ENCODE results near the gene PTPN3. TPM values are rescaled to one million over a fixed set of nuclear protein-coding genes. Genes with fewer than 3 reads are reported as not detected.
"Not testable (repeated sequence)": the region's sequence is repeated elsewhere in the genome, so short reads cannot be mapped to it uniquely, and the experiment has no call there.

The PTPN3 gene
- total and polyA plus RNA-seq, 2 donors (not counting 1 experiment from before 2014, with no cell fraction given), result not detected

DNA sequence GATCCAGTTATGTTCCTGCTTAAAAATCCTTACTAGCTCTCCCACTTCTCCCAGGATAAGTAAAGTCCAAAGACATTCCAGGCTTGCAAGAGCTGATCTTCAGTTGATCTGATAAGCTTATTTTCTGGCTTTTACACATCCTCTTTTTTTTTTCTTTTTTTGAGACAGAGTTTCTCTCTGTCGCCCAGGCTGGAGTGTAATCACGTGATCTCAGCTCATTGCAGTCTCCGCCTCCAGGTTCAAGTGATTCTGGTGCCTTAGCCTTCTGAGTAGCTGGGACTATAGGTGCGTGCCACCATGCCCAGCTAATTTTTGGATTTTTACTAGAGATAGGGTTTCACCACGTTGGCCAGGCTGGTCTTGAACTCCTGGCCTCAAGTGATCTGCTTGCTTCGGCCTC lies 37.3 kb upstream of the PTPN3 start:
- H3K27me3 ChIP-seq (replicated peaks in 1 of 4; ENCODE audit: control extremely low read depth in 1 of 4, control insufficient read depth in 3 of 4, insufficient read depth in 4 of 4, low read length in 3 of 4), result no peaks in the 10 kb centered on the region
- intact Hi-C loops (cut with micrococcal nuclease), result no loop called here
- H3K4me1 ChIP-seq (ENCODE audit: control insufficient read depth in 2 of 2, insufficient read depth in 2 of 2, low read length in 2 of 2), result no peaks in the 10 kb centered on the region
- H3K36me3 ChIP-seq (replicated peaks in 1 of 2; ENCODE audit: control extremely low read depth in 1 of 2, control insufficient read depth in 1 of 2, extremely low read depth in 1 of 2, insufficient read depth in 2 of 2, low read length in 1 of 2), result no peaks in the 10 kb centered on the region
- no peak overlapping the region for H3K4me2 ChIP-seq (replicated peaks; ENCODE audit: low read depth, low read length, poor library complexity, severe bottlenecking)
- ChIA-PET CTCF (interaction anchor here (0.6 kb wide), 1 partner anchor 522 kb away, joined by 3 read pairs; no protein-coding TSS in a partner anchor), POLR2A (no interaction called here)
- H3K9me3 Mint-ChIP-seq (ENCODE audit: insufficient read depth), result no peaks in the 10 kb centered on the region
- no peak for DNase-seq
- H3K27ac Mint-ChIP-seq, result no peak overlapping the region
- H3K4me3 Mint-ChIP-seq, result no peak overlapping the region
- TF ChIP-seq, protein P1, sequence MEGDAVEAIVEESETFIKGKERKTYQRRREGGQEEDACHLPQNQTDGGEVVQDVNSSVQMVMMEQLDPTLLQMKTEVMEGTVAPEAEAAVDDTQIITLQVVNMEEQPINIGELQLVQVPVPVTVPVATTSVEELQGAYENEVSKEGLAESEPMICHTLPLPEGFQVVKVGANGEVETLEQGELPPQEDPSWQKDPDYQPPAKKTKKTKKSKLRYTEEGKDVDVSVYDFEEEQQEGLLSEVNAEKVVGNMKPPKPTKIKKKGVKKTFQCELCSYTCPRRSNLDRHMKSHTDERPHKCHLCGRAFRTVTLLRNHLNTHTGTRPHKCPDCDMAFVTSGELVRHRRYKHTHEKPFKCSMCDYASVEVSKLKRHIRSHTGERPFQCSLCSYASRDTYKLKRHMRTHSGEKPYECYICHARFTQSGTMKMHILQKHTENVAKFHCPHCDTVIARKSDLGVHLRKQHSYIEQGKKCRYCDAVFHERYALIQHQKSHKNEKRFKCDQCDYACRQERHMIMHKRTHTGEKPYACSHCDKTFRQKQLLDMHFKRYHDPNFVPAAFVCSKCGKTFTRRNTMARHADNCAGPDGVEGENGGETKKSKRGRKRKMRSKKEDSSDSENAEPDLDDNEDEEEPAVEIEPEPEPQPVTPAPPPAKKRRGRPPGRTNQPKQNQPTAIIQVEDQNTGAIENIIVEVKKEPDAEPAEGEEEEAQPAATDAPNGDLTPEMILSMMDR (IDR thresholded peaks at IDR 0.05), result no peak
- TF ChIP-seq EZH2 (IDR thresholded peaks at IDR 0.05; ENCODE audit: borderline replicate concordance, insufficient read depth, low read depth, low read length, poor library complexity, severe bottlenecking), result no peak
- no peak overlapping the region for H3K4me3 ChIP-seq (ENCODE audit: control extremely low read depth in 1 of 5, extremely low read depth in 1 of 5, insufficient read depth in 1 of 5, low read depth in 2 of 5, low read length in 4 of 5)
- H3K27me3 Mint-ChIP-seq, result peaks cover 23% of the 10 kb centered on the region
- WGBS (ENCODE audit: insufficient coverage), result 90% methylated on average over 3 of the region's 6 CpGs
- no peak for ATAC-seq (ENCODE audit: low read depth)
- no peak overlapping the region for H2AFZ ChIP-seq (ENCODE audit: insufficient read depth, low read depth, low read length, poor library complexity, severe bottlenecking)
- no peaks in the 10 kb centered on the region for H4K20me1 ChIP-seq (ENCODE audit: control insufficient read depth, insufficient read depth, low read length, poor library complexity, severe bottlenecking)
- no peak overlapping the region for H3K9ac ChIP-seq (ENCODE audit: low read length)
- no peak overlapping the region for H3K27ac ChIP-seq (ENCODE audit: low read length in 2 of 2)
- peaks cover 0 to 5% (median 0%) of the 10 kb centered on the region in 3 donors for H3K9me3 ChIP-seq (ENCODE audit: control extremely low read depth in 1 of 3, control insufficient read depth in 2 of 3, insufficient read depth in 1 of 3, low read length in 2 of 3)
- H3K4me1 Mint-ChIP-seq, result no peaks in the 10 kb centered on the region
- H3K79me2 ChIP-seq (ENCODE audit: control insufficient read depth, insufficient read depth, low read length), result no peaks in the 10 kb centered on the region

DNA sequence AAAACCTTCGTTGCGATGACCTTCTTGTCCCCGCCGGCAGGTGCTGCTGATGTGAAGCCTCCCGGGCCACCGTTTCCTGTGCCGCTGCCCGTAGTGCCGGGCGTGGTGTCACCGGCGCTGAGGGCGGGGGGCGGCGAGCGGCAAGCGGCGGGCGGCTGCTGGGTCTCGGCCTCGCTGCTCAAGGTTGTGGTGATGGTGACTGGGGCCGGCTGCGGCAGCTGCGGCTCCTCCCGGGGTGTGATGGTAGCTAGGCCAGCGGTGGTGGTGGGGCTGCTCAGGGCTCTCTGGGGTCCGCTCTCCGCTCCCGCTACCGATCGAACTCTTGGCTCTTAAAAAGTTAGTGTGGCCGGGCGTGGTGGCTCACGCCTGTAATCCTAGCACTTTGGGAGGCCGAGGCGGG lies 36.0 kb upstream of the PTPN3 start:
- DNase-seq (no peak), ATAC-seq (ENCODE audit: low read depth) (no peak)
- Mint-ChIP-seq H3K4me3 (no peak overlapping the region), H3K27me3 (peaks cover 16% of the 10 kb centered on the region), H3K27ac (no peak overlapping the region), H3K4me1 (no peaks in the 10 kb centered on the region), H3K9me3 (ENCODE audit: insufficient read depth) (peaks cover 3% of the 10 kb centered on the region)
- POLR2A ChIA-PET, result no interaction called here
- H2AFZ ChIP-seq (ENCODE audit: insufficient read depth, low read depth, low read length, poor library complexity, severe bottlenecking), result no peak overlapping the region
- WGBS (ENCODE audit: insufficient coverage), result 94% methylated on average over 28 of the region's 36 CpGs
- no peaks in the 10 kb centered on the region for H4K20me1 ChIP-seq (ENCODE audit: control insufficient read depth, insufficient read depth, low read length, poor library complexity, severe bottlenecking)
- TF ChIP-seq EZH2 (IDR thresholded peaks at IDR 0.05; ENCODE audit: borderline replicate concordance, insufficient read depth, low read depth, low read length, poor library complexity, severe bottlenecking), result no peak
- no peaks in the 10 kb centered on the region for H3K79me2 ChIP-seq (ENCODE audit: control insufficient read depth, insufficient read depth, low read length)
- H3K27ac ChIP-seq (ENCODE audit: low read length in 2 of 2), result no peak overlapping the region
- no peak overlapping the region for H3K4me3 ChIP-seq (ENCODE audit: control extremely low read depth in 1 of 5, extremely low read depth in 1 of 5, insufficient read depth in 1 of 5, low read depth in 2 of 5, low read length in 4 of 5)
- H3K4me1 ChIP-seq (ENCODE audit: control insufficient read depth in 2 of 2, insufficient read depth in 2 of 2, low read length in 2 of 2), result no peaks in the 10 kb centered on the region
- CTCF ChIA-PET, result interaction anchor here (0.5 kb wide), 1 partner anchor 65 kb away, joined by 3 read pairs; no protein-coding TSS in a partner anchor
- H3K36me3 ChIP-seq (replicated peaks in 1 of 2; ENCODE audit: control extremely low read depth in 1 of 2, control insufficient read depth in 1 of 2, extremely low read depth in 1 of 2, insufficient read depth in 2 of 2, low read length in 1 of 2), result no peaks in the 10 kb centered on the region
- peaks cover 0 to 5% (median 0%) of the 10 kb centered on the region in 3 donors for H3K9me3 ChIP-seq (ENCODE audit: control extremely low read depth in 1 of 3, control insufficient read depth in 2 of 3, insufficient read depth in 1 of 3, low read length in 2 of 3)
- intact Hi-C loops (cut with micrococcal nuclease), result no loop called here
- no peak overlapping the region for H3K4me2 ChIP-seq (replicated peaks; ENCODE audit: low read depth, low read length, poor library complexity, severe bottlenecking)
- H3K9ac ChIP-seq (ENCODE audit: low read length), result no peak overlapping the region
- no peaks in the 10 kb centered on the region for H3K27me3 ChIP-seq (replicated peaks in 1 of 4; ENCODE audit: control extremely low read depth in 1 of 4, control insufficient read depth in 3 of 4, insufficient read depth in 4 of 4, low read length in 3 of 4)

DNA sequence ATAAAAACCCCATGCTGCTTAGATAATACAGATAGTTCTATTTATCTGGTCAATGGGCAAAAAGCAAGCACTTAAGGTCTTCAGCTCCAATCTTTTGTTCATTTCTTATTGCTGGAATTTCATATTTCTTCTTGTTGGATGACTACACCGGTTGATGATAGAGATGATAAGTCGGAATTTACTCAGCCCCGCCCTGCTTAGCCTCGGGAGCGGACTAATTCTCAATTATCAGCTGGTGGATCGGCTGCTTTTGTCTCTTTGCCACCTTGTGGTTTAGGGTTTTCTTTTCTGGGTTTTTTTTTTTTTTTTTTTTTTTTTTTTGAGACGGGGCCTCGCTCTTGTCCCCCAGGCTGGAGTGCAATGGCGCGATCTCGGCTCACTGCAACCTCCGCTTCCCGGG lies 34.5 kb upstream of the PTPN3 start:
- ATAC-seq (ENCODE audit: low read depth); H3K27ac Mint-ChIP-seq; H3K4me1 Mint-ChIP-seq; H3K4me3 Mint-ChIP-seq; H3K4me2 ChIP-seq (replicated peaks; ENCODE audit: low read depth, low read length, poor library complexity, severe bottlenecking); H3K9me3 Mint-ChIP-seq (ENCODE audit: insufficient read depth); H4K20me1 ChIP-seq (ENCODE audit: control insufficient read depth, insufficient read depth, low read length, poor library complexity, severe bottlenecking); H3K27me3 ChIP-seq (replicated peaks in 1 of 4; ENCODE audit: control extremely low read depth in 1 of 4, control insufficient read depth in 3 of 4, insufficient read depth in 4 of 4, low read length in 3 of 4); H3K79me2 ChIP-seq (ENCODE audit: control insufficient read depth, insufficient read depth, low read length); POLR2A ChIA-PET; H3K9me3 ChIP-seq (ENCODE audit: control extremely low read depth in 1 of 3, control insufficient read depth in 2 of 3, insufficient read depth in 1 of 3, low read length in 2 of 3); H2AFZ ChIP-seq (ENCODE audit: insufficient read depth, low read depth, low read length, poor library complexity, severe bottlenecking); H3K27ac ChIP-seq (ENCODE audit: low read length in 2 of 2); H3K4me3 ChIP-seq (ENCODE audit: control extremely low read depth in 1 of 5, extremely low read depth in 1 of 5, insufficient read depth in 1 of 5, low read depth in 2 of 5, low read length in 4 of 5); H3K9ac ChIP-seq (ENCODE audit: low read length); DNase-seq; intact Hi-C loops (cut with micrococcal nuclease); H3K36me3 ChIP-seq (replicated peaks in 1 of 2; ENCODE audit: control extremely low read depth in 1 of 2, control insufficient read depth in 1 of 2, extremely low read depth in 1 of 2, insufficient read depth in 2 of 2, low read length in 1 of 2); H3K4me1 ChIP-seq (ENCODE audit: control insufficient read depth in 2 of 2, insufficient read depth in 2 of 2, low read length in 2 of 2): not testable (repeated sequence)
- no CpG with 5 or more reads among the region's 13 CpGs for WGBS (ENCODE audit: insufficient coverage)
- CTCF ChIA-PET, result interaction anchor here (0.6 to 0.7 kb wide), 2 partner anchors 22 to 30 kb away, joined by 3 read pairs; no protein-coding TSS in a partner anchor
- peaks cover 11% of the 10 kb centered on the region for H3K27me3 Mint-ChIP-seq

All from B cell (primary cell).